SU-DHL-6 (cell line): Measurements from ENCODE around the gene EEF2KMT.
A peak's percentile ranks its signal among the peaks of the same experiment; 100 is the strongest.

Experiments used
- H2AFZ ChIP-seq: fragments of 200-600 bp; sonication (generic); 2 replicates; pipeline ENCODE4 v1.6.1; 2014; ENCODE audit warnings: low read depth, mild to moderate bottlenecking, moderate library complexity, mixed read lengths, antibody characterized with exemption, low read length; ENCODE audit not compliant: severe bottlenecking
- H3F3A ChIP-seq: fragments of 200-600 bp; shearing (Covaris generic); 2 replicates; pipeline ENCODE4 v1.6.0; 2016; ENCODE audit warnings: antibody characterized with exemption, mild to moderate bottlenecking; ENCODE audit not compliant: insufficient read depth
- H3K27ac ChIP-seq: fragments of 200-600 bp; sonication (generic); 2 replicates; pipeline ENCODE4 v1.5.1; 2016; ENCODE audit warnings: low read depth, mild to moderate bottlenecking, low read length, moderate library complexity, mixed read lengths
- H3K27me3 ChIP-seq: fragments of 200-600 bp; sonication (generic), shearing (Covaris generic); 2 replicates; pipeline ENCODE4 v1.6.0; 2014; ENCODE audit warnings: mild to moderate bottlenecking, low read length
- H3K36me3 ChIP-seq: fragments of 200-600 bp; sonication (generic); 2 replicates; pipeline ENCODE4 v1.6.1; 2014; ENCODE audit warnings: mild to moderate bottlenecking, low read length, mixed read lengths
- H3K4me2 ChIP-seq: fragments of 300-600, 200-600 bp; shearing (Covaris generic), sonication (generic); 2 replicates; pipeline ENCODE4 v1.6.0; 2014; ENCODE audit warnings: low read length, low read depth, mild to moderate bottlenecking; ENCODE audit not compliant: poor library complexity, severe bottlenecking
- H3K4me3 ChIP-seq: fragments of 200-600 bp; sonication (generic); 2 replicates; pipeline ENCODE4 v1.5.1; 2014; ENCODE audit warnings: antibody characterized with exemption, low read length, mild to moderate bottlenecking, mixed read lengths; ENCODE audit not compliant: insufficient read depth, poor library complexity, severe bottlenecking
- H3K79me2 ChIP-seq: fragments of 200-600 bp; sonication (generic); 2 replicates; pipeline ENCODE4 v1.6.1; 2014; ENCODE audit warnings: mild to moderate bottlenecking, low read length, moderate library complexity; ENCODE audit not compliant: insufficient read depth
- H3K9ac ChIP-seq: fragments of 200-600 bp; sonication (generic); 2 replicates; pipeline ENCODE4 v1.7.0; 2014; ENCODE audit warnings: mild to moderate bottlenecking, low read length
- H3K9me2 ChIP-seq: fragments of 200-600 bp; sonication (generic); replicated peaks from 2 replicates; pipeline ENCODE4 v1.6.1; 2014; ENCODE audit warnings: low read length; ENCODE audit not compliant: insufficient read depth
- H3K9me3 ChIP-seq: fragments of 200-600 bp; sonication (generic); 2 replicates; pipeline ENCODE4 v1.6.1; 2014; ENCODE audit warnings: low read length, mixed read lengths; ENCODE audit not compliant: insufficient read depth
- H4K20me1 ChIP-seq: fragments of 200-600 bp; sonication (generic); 2 replicates; pipeline ENCODE4 v1.6.1; 2014; ENCODE audit warnings: low read depth, mild to moderate bottlenecking, antibody characterized with exemption, low read length, moderate library complexity, mixed read lengths
- EZH2phosphoT487 ChIP-seq: fragments of 200-600 bp; sonication (generic), shearing (Covaris generic); conservative IDR thresholded peaks from 2 replicates; pipeline ENCODE4 v1.6.1; 2018; ENCODE audit warnings: mild to moderate bottlenecking, antibody characterized with exemption, low read length, moderate library complexity, mixed read lengths
- TF ChIP-seq, protein P1 (sequence below): fragments of 200-600 bp; sonication (generic); IDR thresholded peaks from one replicate; pipeline ENCODE4 v1.5.1; 2017; ENCODE audit warnings: antibody characterized with exemption, mild to moderate bottlenecking, low read length, moderate library complexity; ENCODE audit not compliant: insufficient read depth, poor library complexity, severe bottlenecking

Gene EEF2KMT

DNA sequence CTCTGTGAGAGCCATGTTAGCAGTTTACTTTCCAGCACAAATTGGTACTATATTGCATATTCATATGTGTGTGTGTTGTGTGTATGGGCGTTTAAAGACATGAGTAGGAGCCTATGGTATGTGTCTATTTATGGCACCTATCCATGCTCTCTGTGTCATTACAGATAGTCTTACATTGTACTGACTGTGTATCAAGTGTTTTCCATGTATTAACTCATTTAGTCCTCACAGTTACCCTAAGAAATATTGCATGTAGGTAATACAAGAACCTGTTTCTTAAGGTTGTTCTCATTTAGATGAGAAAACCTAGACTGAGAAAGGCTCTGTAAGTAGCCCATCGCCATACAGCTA lies 24.3 kb downstream of the EEF2KMT start:
- no peaks in the 10 kb centered on the region for H3K9me3 ChIP-seq
- H3K36me3 ChIP-seq: no peaks in the 10 kb centered on the region; the same call in 1 of the 2 replicates
- no peaks in the 10 kb centered on the region for H3F3A ChIP-seq
- no peak overlapping the region for H3K4me3 ChIP-seq
- H3K9ac ChIP-seq: peak overlapping the region; percentile 75; the same call in 1 of the 2 replicates
- no peaks in the 10 kb centered on the region for H3K27me3 ChIP-seq
- H3K9me2 ChIP-seq: no peaks in the 10 kb centered on the region
- peaks cover 19% of the 10 kb centered on the region; the same call in 1 of the 2 replicates for H3K79me2 ChIP-seq
- H3K4me2 ChIP-seq: peak overlapping the region; percentile 88
- TF ChIP-seq EZH2phosphoT487: no peak
- TF ChIP-seq, protein P1, sequence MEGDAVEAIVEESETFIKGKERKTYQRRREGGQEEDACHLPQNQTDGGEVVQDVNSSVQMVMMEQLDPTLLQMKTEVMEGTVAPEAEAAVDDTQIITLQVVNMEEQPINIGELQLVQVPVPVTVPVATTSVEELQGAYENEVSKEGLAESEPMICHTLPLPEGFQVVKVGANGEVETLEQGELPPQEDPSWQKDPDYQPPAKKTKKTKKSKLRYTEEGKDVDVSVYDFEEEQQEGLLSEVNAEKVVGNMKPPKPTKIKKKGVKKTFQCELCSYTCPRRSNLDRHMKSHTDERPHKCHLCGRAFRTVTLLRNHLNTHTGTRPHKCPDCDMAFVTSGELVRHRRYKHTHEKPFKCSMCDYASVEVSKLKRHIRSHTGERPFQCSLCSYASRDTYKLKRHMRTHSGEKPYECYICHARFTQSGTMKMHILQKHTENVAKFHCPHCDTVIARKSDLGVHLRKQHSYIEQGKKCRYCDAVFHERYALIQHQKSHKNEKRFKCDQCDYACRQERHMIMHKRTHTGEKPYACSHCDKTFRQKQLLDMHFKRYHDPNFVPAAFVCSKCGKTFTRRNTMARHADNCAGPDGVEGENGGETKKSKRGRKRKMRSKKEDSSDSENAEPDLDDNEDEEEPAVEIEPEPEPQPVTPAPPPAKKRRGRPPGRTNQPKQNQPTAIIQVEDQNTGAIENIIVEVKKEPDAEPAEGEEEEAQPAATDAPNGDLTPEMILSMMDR: no peak
- H2AFZ ChIP-seq: no peak overlapping the region
- H3K27ac ChIP-seq: no peak overlapping the region
- no peaks in the 10 kb centered on the region for H4K20me1 ChIP-seq

GRCh38 chr16:5072334-5073278 lies 25.0 kb downstream of the EEF2KMT start:
- TF ChIP-seq, protein P1: no peak
- H3K27ac ChIP-seq: peak overlapping the region; percentile 63

DNA sequence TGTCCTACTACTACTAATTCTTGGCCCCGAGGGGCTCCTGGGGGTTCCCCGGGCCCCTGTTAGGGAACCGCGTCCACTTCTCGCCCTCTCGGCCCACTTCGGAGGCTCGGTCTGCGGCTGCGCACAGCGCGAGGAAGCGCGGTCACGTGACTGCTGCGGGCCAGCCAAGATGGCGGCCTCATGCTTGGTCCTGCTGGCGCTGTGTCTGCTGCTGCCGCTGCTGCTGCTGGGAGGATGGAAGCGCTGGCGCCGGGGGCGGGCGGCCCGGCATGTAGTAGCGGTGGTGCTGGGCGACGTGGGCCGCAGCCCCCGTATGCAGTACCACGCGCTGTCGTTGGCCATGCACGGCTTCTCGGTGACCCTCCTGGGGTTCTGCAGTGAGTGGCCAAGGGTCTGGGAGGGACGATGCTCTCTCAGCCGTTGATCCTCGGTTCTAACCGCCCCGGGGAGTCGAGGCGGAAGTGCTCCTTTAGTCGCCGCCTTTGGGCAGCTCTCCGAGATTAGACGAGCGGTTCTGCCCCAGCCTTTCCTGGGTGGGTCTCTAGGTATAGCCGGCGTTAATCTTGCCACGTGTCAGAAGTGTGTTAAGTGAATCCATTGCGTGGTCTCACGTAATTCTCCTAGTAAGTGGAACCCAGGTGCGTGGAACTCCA lies 25.8 kb downstream of the EEF2KMT start, which contains the start of gene ALG1:
TSS of gene ALG1 (plus strand) at position 163 of the 653 bp plus-strand sequence. CDS start at position 170, 7 bp downstream.
- H3K27me3 ChIP-seq: no peaks in the 10 kb centered on the region
- H3K79me2 ChIP-seq: peaks cover 19% of the 10 kb centered on the region; the same call in 1 of the 2 replicates
- H3K36me3 ChIP-seq: no peaks in the 10 kb centered on the region; the same call in 1 of the 2 replicates
- H3K4me2 ChIP-seq: peak within 1 kb of the TSS; percentile 88
- no peaks in the 10 kb centered on the region for H3K9me3 ChIP-seq
- H3F3A ChIP-seq: no peaks in the 10 kb centered on the region
- peak within 1 kb of the TSS; percentile 70 for H3K4me3 ChIP-seq
- H4K20me1 ChIP-seq: no peaks in the 10 kb centered on the region
- peak within 1 kb of the TSS; percentile 75 for H3K9ac ChIP-seq
- TF ChIP-seq, protein P1: no peak
- TF ChIP-seq EZH2phosphoT487: no peak
- peak within 1 kb of the TSS; percentile 99 for H2AFZ ChIP-seq
- H3K27ac ChIP-seq: peak within 1 kb of the TSS; percentile 63
- H3K9me2 ChIP-seq: no peaks in the 10 kb centered on the region

More at GRCh38 chr16:5072334-5073278, 25.0 kb downstream of the EEF2KMT start:
- Histone ChIP-seq H2AFZ (peak overlapping the region; percentile 99), H3K9ac (peak overlapping the region; percentile 75), H3K27me3 (no peaks in the 10 kb centered on the region), H3K9me2 (no peaks in the 10 kb centered on the region), H3K79me2 (peaks cover 19% of the 10 kb centered on the region; the same call in 1 of the 2 replicates), H3K4me2 (peak overlapping the region; percentile 88), H3F3A (no peaks in the 10 kb centered on the region), H3K36me3 (no peaks in the 10 kb centered on the region; the same call in 1 of the 2 replicates), H4K20me1 (no peaks in the 10 kb centered on the region), H3K9me3 (no peaks in the 10 kb centered on the region), H3K4me3 (peak overlapping the region; percentile 70)
